ENCODE results near the gene KL. TPM values are rescaled to one million over a fixed set of nuclear protein-coding genes. Genes with fewer than 3 reads are reported as not detected.
A peak's percentile ranks its signal among the peaks of the same experiment; 100 is the strongest.

KL gene
- total and polyA plus RNA-seq, 10 of the 15 experiments (the other 5 are each of a cell fraction or from before 2014, with no cell fraction given) = 0.08 to 2.1 (median 1.4) TPM

DNA sequence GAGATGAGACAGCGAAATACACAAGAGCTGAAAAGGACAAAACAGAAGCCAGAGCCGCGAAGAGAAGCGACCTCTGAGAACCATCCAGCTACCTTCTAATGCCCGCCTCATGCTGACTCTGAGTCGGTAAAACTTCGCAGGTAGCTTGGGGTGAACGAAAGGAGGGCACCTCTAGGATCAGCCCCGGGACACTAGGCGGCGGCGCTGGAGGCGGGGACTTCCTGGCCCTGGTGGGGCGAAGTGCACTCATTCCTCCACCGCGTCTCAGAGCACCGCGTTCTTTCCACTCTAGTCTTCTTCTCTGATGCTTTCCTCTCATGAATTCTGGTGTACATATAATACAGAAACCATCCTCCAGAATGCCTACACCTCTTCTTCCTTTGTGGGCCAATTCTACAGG, 50.1 kb downstream of the KL start (continued):
- TF ChIP-seq, protein P1, sequence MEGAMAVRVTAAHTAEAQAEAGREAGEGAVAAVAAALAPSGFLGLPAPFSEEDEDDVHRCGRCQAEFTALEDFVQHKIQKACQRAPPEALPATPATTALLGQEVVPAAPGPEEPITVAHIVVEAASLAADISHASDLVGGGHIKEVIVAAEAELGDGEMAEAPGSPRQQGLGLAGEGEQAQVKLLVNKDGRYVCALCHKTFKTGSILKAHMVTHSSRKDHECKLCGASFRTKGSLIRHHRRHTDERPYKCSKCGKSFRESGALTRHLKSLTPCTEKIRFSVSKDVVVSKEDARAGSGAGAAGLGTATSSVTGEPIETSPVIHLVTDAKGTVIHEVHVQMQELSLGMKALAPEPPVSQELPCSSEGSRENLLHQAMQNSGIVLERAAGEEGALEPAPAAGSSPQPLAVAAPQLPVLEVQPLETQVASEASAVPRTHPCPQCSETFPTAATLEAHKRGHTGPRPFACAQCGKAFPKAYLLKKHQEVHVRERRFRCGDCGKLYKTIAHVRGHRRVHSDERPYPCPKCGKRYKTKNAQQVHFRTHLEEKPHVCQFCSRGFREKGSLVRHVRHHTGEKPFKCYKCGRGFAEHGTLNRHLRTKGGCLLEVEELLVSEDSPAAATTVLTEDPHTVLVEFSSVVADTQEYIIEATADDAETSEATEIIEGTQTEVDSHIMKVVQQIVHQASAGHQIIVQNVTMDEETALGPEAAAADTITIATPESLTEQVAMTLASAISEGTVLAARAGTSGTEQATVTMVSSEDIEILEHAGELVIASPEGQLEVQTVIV (IDR thresholded peaks at IDR 0.05; ENCODE audit: borderline replicate concordance, partially characterized antibody) = no peak
- no peak for TF ChIP-seq SREBF1 (IDR thresholded peaks at IDR 0.05; ENCODE audit: low read length)
- TF ChIP-seq RFX5 (IDR thresholded peaks at IDR 0.05; ENCODE audit: low read depth, low read length) = no peak
- no peak for TF ChIP-seq BMI1 (IDR thresholded peaks at IDR 0.05; ENCODE audit: borderline replicate concordance)

DNA sequence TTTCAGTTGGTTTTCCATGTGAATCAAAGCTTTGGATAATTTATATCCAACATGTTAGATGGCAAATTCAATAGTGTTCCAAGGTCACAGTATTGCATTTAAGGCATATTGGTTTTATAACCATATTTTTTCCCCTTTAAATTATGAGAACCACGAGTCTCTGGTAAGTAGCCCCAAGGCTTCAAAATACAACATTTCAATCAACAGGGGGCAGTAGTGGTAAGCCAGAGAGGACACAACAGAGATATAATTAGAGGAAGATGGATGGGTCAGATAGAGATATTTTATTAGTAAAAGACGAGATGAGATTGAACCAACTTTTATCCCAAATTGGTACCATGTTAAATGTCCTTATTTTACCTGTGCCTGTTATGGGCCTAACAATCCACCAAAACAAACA, 53.1 kb downstream of the KL start:
- POLR2A ChIA-PET = no interaction called here
- no peak overlapping the region for H3K27ac ChIP-seq (ENCODE audit: control insufficient read depth, insufficient read depth)
- SMC1A ChIA-PET (ENCODE audit: uncharacterized antibody, unreplicated experiment) = interaction anchor here (1.3 to 1.7 kb wide), 4 partner anchors 36 to 114 kb away, joined by 3 to 6 read pairs (median 4); no protein-coding TSS in a partner anchor
- intact Hi-C loops (cut with micrococcal nuclease; ENCODE audit: unreplicated experiment) = loop anchor here (10.0 kb wide), 1 partner anchor 465 kb away; no protein-coding TSS in a partner anchor
- H3K27me3 ChIP-seq (replicated peaks in 1 of 2; ENCODE audit: control insufficient read depth in 2 of 2, insufficient read depth in 2 of 2, low read length in 1 of 2) = no peaks in the 10 kb centered on the region
- H3K79me2 ChIP-seq (ENCODE audit: control insufficient read depth, insufficient read depth, low read length) = no peaks in the 10 kb centered on the region
- FAIRE-seq (no peak), DNase-seq (ENCODE audit: low read depth, low spot score) (no peak), ATAC-seq (peak; percentile 67)
- RAD21 ChIA-PET (ENCODE audit: unreplicated experiment) = interaction anchor here (0.8 to 1.3 kb wide), 2 partner anchors 38 to 83 kb away, joined by 3 read pairs; no protein-coding TSS in a partner anchor
- in situ Hi-C loops (cut with MboI) = no loop called here
- no peaks in the 10 kb centered on the region for H3K36me3 ChIP-seq (ENCODE audit: control insufficient read depth in 2 of 2, insufficient read depth in 2 of 2, low read length in 1 of 2)
- no peak overlapping the region for H3K4me3 ChIP-seq
- no peak for TF ChIP-seq NR2C1 (IDR thresholded peaks at IDR 0.05)
- no peak for TF ChIP-seq SMAD1 (IDR thresholded peaks at IDR 0.05; ENCODE audit: low read depth, partially characterized antibody)
- TF ChIP-seq, protein P2, sequence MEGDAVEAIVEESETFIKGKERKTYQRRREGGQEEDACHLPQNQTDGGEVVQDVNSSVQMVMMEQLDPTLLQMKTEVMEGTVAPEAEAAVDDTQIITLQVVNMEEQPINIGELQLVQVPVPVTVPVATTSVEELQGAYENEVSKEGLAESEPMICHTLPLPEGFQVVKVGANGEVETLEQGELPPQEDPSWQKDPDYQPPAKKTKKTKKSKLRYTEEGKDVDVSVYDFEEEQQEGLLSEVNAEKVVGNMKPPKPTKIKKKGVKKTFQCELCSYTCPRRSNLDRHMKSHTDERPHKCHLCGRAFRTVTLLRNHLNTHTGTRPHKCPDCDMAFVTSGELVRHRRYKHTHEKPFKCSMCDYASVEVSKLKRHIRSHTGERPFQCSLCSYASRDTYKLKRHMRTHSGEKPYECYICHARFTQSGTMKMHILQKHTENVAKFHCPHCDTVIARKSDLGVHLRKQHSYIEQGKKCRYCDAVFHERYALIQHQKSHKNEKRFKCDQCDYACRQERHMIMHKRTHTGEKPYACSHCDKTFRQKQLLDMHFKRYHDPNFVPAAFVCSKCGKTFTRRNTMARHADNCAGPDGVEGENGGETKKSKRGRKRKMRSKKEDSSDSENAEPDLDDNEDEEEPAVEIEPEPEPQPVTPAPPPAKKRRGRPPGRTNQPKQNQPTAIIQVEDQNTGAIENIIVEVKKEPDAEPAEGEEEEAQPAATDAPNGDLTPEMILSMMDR (IDR thresholded peaks at IDR 0.05 in 2 of 3, conservative IDR thresholded peaks at IDR 0.05 in 1 of 3; ENCODE audit: control insufficient read depth in 2 of 3, extremely low read depth in 1 of 3, insufficient read depth in 1 of 3, low read depth in 3 of 3, low read length in 3 of 3) = peak; percentile 10 to 37 (median 18); a peak in 3 of 6 replicates
- TF ChIP-seq, protein P3, sequence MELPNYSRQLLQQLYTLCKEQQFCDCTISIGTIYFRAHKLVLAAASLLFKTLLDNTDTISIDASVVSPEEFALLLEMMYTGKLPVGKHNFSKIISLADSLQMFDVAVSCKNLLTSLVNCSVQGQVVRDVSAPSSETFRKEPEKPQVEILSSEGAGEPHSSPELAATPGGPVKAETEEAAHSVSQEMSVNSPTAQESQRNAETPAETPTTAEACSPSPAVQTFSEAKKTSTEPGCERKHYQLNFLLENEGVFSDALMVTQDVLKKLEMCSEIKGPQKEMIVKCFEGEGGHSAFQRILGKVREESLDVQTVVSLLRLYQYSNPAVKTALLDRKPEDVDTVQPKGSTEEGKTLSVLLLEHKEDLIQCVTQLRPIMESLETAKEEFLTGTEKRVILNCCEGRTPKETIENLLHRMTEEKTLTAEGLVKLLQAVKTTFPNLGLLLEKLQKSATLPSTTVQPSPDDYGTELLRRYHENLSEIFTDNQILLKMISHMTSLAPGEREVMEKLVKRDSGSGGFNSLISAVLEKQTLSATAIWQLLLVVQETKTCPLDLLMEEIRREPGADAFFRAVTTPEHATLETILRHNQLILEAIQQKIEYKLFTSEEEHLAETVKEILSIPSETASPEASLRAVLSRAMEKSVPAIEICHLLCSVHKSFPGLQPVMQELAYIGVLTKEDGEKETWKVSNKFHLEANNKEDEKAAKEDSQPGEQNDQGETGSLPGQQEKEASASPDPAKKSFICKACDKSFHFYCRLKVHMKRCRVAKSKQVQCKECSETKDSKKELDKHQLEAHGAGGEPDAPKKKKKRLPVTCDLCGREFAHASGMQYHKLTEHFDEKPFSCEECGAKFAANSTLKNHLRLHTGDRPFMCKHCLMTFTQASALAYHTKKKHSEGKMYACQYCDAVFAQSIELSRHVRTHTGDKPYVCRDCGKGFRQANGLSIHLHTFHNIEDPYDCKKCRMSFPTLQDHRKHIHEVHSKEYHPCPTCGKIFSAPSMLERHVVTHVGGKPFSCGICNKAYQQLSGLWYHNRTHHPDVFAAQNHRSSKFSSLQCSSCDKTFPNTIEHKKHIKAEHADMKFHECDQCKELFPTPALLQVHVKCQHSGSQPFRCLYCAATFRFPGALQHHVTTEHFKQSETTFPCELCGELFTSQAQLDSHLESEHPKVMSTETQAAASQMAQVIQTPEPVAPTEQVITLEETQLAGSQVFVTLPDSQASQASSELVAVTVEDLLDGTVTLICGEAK (IDR thresholded peaks at IDR 0.05; ENCODE audit: borderline replicate concordance) = no peak
- peak; percentile 58 for TF ChIP-seq RAD21 (IDR thresholded peaks at IDR 0.05; ENCODE audit: insufficient read depth, low read depth, low read length)
- TF ChIP-seq ZNF207 (IDR thresholded peaks at IDR 0.05; ENCODE audit: borderline replicate concordance) = no peak
- H3K4me1 ChIP-seq (ENCODE audit: control insufficient read depth, insufficient read depth, low read length) = no peaks in the 10 kb centered on the region
- CTCF ChIA-PET = interaction anchor here (0.7 to 2.0 kb wide), 9 partner anchors 38 to 474 kb away, joined by 3 to 9 read pairs (median 4); no protein-coding TSS in a partner anchor
- no peaks in the 10 kb centered on the region for H4K20me1 ChIP-seq (ENCODE audit: control insufficient read depth, insufficient read depth)
- H3K4me2 ChIP-seq (ENCODE audit: control insufficient read depth, insufficient read depth) = no peak overlapping the region
- no peaks in the 10 kb centered on the region for H3K9me3 ChIP-seq (replicated peaks; ENCODE audit: control insufficient read depth, insufficient read depth, low read length)
- BruUV-seq (replicated peaks) = no TSS peak
- no peak overlapping the region for H2AFZ ChIP-seq (ENCODE audit: control insufficient read depth, low read depth, low read length)
- WGBS (ENCODE audit: insufficient coverage, insufficient replicate concordance, low lambda C conversion rate, missing lambda C conversion rate) = 53% methylated on average over 2 of the region's 2 CpGs
- H3K9ac ChIP-seq (ENCODE audit: control insufficient read depth, insufficient read depth, low read length) = no peak overlapping the region

Data from GM12878 (cell line).